ENCODE data around the gene CCDC60. TPM values are rescaled to one million over a fixed set of nuclear protein-coding genes. Genes with fewer than 3 reads are reported as not detected.

CCDC60 gene
- total and polyA plus RNA-seq, 2 of the 13 experiments (the other 11 are each of a cell fraction or from before 2014, with no cell fraction given), result not detected

DNA sequence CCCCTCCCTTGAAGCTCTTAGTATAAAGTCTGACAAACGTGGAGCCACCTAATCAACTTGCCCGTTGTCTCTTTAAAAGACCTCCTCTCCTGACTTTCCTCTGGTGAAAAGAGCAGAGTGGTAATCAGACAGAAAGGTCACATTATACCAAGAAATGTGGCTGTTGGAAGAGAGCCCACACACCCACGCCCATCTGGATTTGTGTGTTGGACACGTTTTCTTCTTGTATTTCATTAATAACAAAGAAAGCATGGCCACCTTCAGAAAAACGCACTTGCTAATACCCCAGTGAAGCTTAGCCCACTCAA, 41.3 kb downstream of the CCDC60 start (continued):
- TF ChIP-seq ZEB1 (IDR thresholded peaks at IDR 0.05; ENCODE audit: insufficient replicate concordance, low read depth), result no peak

DNA sequence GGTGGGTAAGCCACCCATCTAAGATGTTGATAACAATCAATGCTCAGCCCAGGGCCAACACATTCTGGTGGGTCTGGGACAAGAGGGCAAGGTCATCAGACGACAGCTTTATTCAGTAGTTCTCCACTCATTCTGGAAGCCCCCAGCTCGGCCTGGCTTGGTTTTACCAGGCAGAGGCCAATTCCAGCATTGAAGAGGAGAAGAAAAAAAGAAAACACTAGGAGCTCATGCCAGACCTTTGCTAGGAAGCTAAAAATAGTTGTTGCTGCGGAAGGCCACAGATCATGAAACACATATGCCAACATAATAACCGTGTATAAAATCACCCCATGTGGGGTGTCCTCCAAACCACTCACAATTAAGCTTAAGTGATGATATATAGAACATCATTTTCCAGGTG, 44.4 kb downstream of the CCDC60 start:
- Histone ChIP-seq H2AFZ (ENCODE audit: low read length) (no peak overlapping the region), H3K27me3 (ENCODE audit: control insufficient read depth in 1 of 2, insufficient read depth in 2 of 2, low read length in 2 of 2) (no peaks in the 10 kb centered on the region; a peak in 1 of 5 replicates), H3K4me3 (replicated peaks in 1 of 3; ENCODE audit: insufficient read depth in 1 of 3, low read depth in 2 of 3, low read length in 3 of 3) (no peak overlapping the region), H3K9me3 (ENCODE audit: low read length) (no peaks in the 10 kb centered on the region), H3K4me2 (ENCODE audit: low read depth, low read length) (no peak overlapping the region), H3K79me2 (ENCODE audit: insufficient read depth, low read length) (no peaks in the 10 kb centered on the region), H3K36me3 (replicated peaks in 1 of 2; ENCODE audit: control insufficient read depth in 1 of 2, insufficient read depth in 2 of 2, low read length in 2 of 2) (no peaks in the 10 kb centered on the region), H3K4me1 (ENCODE audit: insufficient read depth, low read length) (no peaks in the 10 kb centered on the region), H4K20me1 (ENCODE audit: insufficient read depth, low read length) (no peaks in the 10 kb centered on the region), H3K9ac (ENCODE audit: insufficient read depth, low read depth, low read length) (no peak overlapping the region), H3K27ac (ENCODE audit: extremely low read length, insufficient read depth, low read length) (no peak overlapping the region)
- ATAC-seq, result no peak
- ChIA-PET POLR2A (no interaction called here), CTCF (ENCODE audit: low intra/inter-chr PET ratio, low total read pairs) (no interaction called here)
- no peak for DNase-seq (ENCODE audit: low spot score)
- no TSS peak for BruUV-seq (replicated peaks)
- intact Hi-C loops (cut with micrococcal nuclease; ENCODE audit: unreplicated experiment) (no loop called here), in situ Hi-C loops (cut with HindIII; ENCODE audit: extremely low pct_ligation_motif_present, low pct_unique_long_range_greater_than_20kb) (no loop called here)
- 9% methylated on average over 4 of the region's 4 CpGs for WGBS (ENCODE audit: low lambda C conversion rate)
- no peak for FAIRE-seq
- TF ChIP-seq HCFC1 (IDR thresholded peaks at IDR 0.05; ENCODE audit: low read depth, low read length) (no peak), GABPA (IDR thresholded peaks at IDR 0.05; ENCODE audit: low read depth, low read length) (no peak), GABPA (CRISPR knock-in tag; IDR thresholded peaks at IDR 0.05; ENCODE audit: low read depth) (no peak), CHD2 (IDR thresholded peaks at IDR 0.05; ENCODE audit: low read depth, low read length) (no peak), TBX2 (CRISPR knock-in tag; IDR thresholded peaks at IDR 0.05; ENCODE audit: borderline replicate concordance) (no peak), ZSCAN5A (CRISPR knock-in tag; IDR thresholded peaks at IDR 0.05; ENCODE audit: borderline replicate concordance) (no peak), ZSCAN29 (CRISPR knock-in tag; conservative IDR thresholded peaks at IDR 0.05) (no peak), DNMT3B (CRISPR knock-in tag; conservative IDR thresholded peaks at IDR 0.05) (no peak), U2AF1 (optimal IDR thresholded peaks at IDR 0.05; ENCODE audit: low read depth, low read length) (no peak), ZNF546 (CRISPR knock-in tag; conservative IDR thresholded peaks at IDR 0.05) (no peak), FOXK2 (IDR thresholded peaks at IDR 0.05) (no peak), IKZF4 (CRISPR knock-in tag; IDR thresholded peaks at IDR 0.05; ENCODE audit: borderline replicate concordance, low read depth, not compliant biosample characterization) (no peak), MED8 (CRISPR knock-in tag; IDR thresholded peaks at IDR 0.05; ENCODE audit: insufficient replicate concordance) (no peak), ZNF468 (CRISPR knock-in tag; IDR thresholded peaks at IDR 0.05) (no peak), ZSCAN12 (CRISPR knock-in tag; IDR thresholded peaks at IDR 0.05) (no peak)
- TF ChIP-seq, protein P1, sequence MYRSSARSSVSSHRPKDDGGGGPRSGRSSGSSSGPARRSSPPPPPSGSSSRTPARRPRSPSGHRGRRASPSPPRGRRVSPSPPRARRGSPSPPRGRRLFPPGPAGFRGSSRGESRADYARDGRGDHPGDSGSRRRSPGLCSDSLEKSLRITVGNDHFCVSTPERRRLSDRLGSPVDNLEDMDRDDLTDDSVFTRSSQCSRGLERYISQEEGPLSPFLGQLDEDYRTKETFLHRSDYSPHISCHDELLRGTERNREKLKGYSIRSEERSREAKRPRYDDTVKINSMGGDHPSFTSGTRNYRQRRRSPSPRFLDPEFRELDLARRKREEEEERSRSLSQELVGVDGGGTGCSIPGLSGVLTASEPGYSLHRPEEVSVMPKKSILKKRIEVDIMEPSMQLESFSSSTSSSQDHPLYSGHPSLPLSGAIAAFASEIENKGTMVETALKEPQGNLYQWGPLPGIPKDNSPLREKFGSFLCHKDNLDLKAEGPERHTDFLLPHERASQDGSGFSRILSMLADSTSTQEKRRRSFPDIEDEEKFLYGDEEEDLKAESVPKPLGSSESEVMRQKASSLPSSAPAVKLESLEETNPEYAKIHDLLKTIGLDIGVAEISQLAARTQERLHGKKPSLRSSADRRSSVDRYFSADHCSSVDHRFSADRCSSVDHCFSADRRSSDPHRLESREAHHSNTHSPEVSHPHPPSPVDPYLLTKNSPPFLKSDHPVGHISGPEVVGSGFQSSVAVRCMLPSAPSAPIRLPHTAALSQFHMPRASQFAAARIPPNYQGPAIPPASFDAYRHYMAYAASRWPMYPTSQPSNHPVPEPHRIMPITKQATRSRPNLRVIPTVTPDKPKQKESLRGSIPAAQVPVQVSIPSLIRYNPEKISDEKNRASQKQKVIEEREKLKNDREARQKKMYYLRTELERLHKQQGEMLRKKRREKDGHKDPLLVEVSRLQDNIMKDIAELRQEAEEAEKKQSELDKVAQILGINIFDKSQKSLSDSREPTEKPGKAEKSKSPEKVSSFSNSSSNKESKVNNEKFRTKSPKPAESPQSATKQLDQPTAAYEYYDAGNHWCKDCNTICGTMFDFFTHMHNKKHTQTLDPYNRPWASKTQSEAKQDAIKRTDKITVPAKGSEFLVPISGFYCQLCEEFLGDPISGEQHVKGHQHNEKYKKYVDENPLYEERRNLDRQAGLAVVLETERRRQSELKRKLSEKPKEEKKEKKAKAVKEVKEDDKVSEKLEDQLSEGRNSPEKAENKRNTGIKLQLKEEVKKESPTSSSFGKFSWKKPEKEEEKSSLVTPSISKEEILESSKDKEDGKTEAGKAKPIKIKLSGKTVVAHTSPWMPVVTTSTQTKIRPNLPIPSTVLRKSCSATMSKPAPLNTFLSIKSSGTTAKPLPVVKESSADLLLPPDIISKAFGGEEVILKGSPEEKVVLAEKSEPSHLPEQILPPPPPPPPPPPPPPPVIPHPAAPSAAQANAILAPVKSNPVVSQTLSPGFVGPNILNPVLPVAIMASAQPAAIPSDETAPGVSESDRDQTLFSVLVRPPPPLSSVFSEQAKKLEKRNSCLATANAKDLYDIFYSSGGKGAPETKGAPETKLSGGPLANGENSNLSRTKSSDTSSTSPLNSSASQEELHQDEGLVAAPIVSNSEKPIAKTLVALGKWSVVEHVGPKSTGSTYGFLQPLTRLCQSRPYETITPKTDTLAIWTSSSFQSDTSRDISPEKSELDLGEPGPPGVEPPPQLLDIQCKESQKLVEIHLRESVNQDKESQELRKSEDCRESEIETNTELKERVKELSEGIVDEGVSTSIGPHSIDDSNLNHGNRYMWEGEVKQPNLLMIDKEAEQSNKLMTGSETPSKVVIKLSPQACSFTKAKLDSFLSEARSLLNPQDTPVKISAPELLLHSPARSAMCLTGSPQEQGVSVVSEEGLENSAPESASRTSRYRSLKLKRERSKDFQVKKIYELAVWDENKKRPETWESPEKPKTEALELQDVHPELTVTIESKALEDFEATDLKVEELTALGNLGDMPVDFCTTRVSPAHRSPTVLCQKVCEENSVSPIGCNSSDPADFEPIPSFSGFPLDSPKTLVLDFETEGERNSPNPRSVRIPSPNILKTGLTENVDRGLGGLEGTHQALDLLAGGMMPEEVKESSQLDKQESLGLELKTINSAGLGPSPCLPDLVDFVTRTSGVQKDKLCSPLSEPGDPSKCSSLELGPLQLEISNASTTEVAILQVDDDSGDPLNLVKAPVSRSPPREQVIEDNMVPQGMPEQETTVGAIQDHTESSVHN (CRISPR knock-in tag; IDR thresholded peaks at IDR 0.05), result no peak
